GM18526 (cell line): ENCODE data around the gene IMPACT.

ENCODE experiments used
- POLR2A ChIP-seq: IDR thresholded peaks from 3 replicates; pipeline ENCODE4 v1.6.1; 2011; ENCODE audit not compliant: insufficient read length; ENCODE audit errors: extremely low read depth

The IMPACT gene

DNA sequence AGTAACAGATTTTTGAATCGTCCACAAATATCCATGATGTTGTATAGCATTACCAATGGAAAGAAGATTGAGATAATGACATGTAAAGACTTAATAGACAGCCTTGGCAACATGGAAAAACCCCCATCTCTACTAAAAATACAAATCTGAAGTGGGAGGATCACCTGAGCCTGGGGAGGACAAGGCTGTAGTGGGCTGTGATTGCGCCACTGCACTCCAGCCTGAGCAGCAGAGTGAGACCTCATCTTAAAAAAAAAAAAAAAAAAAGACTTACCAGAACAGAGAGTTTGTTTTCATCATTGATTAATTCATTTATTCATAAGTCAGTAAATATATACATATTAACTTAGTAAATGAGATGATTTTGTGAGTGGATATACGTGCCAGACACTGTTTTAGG is 21.9 kb upstream of the IMPACT start:
- no peak for TF ChIP-seq POLR2A

- no peak for TF ChIP-seq POLR2A
Measured at GRCh38 chr18:24408496-24408895, 18.0 kb upstream of the IMPACT start.

DNA sequence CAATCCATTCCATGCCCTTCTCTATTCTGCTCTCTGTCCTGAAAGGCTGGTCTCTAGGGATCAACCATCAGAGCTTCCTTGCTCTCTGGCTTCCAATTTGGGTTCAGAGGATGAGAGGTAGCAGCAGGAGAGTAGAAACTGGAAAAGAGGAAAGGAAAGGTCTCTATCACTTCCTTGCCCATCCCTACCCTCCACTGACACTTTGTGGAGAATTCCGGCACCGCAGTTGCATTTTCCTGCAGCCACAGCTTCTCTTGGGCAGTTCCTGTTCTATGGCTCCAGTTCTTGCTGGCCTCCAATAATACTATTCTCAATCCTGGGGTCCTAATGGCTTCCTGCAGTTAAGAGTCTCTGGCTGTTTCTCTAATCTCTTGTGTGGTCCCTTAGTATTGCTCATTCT is 13.3 kb upstream of the IMPACT start:
- no peak for TF ChIP-seq POLR2A

- TF ChIP-seq POLR2A = no peak
Measured at GRCh38 chr18:24414349-24415003, 12.0 kb upstream of the IMPACT start.

DNA sequence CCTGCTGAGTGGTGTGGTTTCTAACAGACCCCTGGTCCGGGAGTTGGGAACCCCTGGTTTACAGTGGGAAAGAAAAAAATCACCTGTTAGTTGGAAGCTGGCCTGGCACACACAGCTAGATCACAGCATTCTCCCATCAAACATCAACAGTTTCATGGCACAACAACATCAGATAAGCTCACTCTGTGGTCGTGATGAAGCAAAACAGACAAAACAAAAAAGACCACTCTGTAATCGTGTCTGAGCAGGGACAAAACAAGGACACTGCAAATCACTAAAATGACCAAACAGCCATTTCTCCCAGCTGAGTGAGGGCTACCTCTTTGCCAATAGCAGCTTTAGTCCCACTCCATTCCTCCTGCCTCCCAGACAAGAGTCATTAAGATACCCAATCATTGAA is 9.0 kb upstream of the IMPACT start:
- TF ChIP-seq POLR2A = no peak

GRCh38 chr18:24420551-24420950 is 5.9 kb upstream of the IMPACT start:
- no peak for TF ChIP-seq POLR2A

- TF ChIP-seq POLR2A = no peak
Measured at GRCh38 chr18:24421831-24422230, 4.6 kb upstream of the IMPACT start.

DNA sequence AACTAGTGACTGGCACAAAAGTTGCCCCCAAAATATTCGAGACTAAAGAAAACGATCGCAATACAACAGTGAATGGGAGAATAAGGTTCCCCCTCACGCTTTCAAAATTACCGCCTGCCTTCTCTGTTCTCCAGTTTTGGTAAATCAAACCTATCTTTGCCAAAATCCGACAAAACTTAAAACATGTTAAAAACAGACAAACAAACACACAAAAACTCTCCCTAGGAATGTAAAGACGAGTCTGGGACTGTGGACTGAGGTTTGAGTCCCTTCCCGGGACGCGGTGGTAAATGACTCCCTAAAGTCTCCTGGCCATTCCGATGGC is 435 bp upstream of the IMPACT start:
- TF ChIP-seq POLR2A = no peak

GRCh38 chr18:24427484-24427883 is 1.0 kb downstream of the IMPACT start:
- TF ChIP-seq POLR2A = no peak

DNA sequence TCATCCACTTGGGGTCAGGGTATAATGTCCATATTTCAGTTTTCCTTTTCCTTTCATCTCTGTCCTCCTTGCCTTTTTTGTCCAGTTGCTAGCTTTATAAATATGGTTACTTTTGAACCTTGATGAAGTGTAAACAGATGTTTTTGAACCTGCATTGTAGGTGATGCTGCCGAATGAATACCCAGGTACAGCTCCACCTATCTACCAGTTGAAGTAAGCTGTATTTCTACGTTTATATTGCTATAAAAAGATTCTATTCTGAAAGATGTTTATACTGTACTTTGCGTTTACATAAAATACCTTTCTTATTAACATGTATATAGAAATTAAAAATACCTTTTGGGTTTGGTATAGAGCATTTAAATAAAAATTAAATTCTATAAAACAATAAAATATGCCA is 2.2 kb downstream of the IMPACT start:
- TF ChIP-seq POLR2A = no peak

DNA sequence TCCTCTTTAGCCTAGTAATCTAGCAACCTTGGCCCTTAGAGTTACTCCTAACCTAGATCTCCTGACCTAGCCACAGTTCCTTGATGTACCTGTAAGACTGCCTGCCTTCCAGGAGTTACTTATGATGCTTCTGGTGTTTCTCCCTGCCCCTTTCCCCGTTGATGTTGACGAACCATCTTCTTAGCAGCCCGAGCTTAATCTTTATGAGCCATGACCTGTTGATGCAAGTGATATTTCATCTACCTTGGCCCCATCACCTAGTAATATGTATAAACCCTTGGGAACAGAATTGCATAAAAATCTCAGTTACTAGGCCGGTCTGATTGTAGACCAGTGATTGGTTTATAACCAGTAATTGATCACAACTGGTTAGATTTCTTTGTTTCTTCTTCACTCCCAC is 2.7 kb downstream of the IMPACT start:
- no peak for TF ChIP-seq POLR2A

GRCh38 chr18:24432618-24433017 is 6.1 kb downstream of the IMPACT start:
- no peak for TF ChIP-seq POLR2A

DNA sequence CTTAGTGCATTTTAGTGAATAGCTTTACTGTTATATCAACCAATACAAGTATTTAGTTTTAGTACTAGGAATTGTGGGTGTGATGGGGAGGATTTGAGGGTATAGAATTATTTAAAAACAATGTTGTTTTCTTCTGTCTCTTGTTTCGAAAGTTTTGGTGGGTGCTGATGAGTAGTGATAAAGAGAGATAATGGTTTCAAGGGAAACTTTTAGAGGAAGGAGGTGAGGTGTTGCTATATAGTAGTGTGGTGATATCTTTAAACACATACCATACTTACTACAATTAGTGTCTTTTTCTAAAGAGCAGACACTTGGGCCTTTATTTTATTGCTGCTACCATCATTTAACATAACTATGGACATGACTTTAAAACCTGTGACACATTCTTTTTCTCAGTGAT is 10.5 kb downstream of the IMPACT start:
- no peak for TF ChIP-seq POLR2A

GRCh38 chr18:24443870-24444269 is 17.4 kb downstream of the IMPACT start:
- TF ChIP-seq POLR2A = no peak

GRCh38 chr18:24446453-24446852 is 20.0 kb downstream of the IMPACT start:
- TF ChIP-seq POLR2A = no peak

DNA sequence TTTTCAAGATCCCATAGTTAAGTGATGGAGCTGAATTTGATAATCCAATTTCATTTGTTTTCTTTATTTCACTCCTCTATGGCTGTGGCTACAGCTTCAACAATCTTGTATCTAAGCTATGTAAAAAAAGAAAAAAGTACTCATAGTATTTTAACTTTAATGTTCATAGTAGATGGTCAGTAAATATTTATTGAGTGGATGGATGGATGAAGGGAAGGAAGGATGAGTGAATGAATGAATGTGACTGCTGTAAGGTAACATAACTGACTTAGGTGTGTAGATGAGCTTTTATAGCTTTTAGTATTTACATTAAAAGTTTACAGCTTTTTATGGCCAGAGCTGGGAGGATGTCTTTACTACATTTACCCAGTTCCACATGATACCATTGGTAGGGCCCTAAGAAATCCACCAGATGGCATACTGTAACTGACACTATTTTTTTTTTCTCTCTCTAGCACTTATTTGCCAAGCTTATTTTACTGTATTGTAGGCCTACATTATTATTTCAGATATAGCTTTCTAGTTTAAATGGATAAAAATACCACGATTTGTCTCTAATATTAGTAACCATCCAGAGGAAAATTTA is 20.6 kb downstream of the IMPACT start:
- TF ChIP-seq POLR2A = no peak

GRCh38 chr18:24447961-24448360 is 21.5 kb downstream of the IMPACT start:
- TF ChIP-seq POLR2A = no peak

DNA sequence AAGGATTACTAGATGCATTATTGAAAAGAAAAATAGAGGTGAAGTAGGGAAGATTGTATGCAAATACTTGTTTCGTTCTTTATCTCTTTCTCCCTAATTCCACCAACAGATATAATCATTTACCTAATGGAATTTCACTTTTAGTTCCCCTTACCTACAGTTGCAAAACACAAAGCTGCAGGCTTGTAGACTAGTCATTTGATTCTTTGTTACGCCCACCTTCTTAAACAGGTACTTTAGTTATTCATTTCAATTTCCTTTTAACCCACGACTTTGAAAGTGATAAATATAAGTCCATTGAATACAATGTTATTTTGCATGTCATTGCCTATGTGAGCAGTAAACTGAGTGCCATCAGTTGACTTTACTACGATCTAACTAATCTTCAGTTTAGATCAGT is 30.1 kb downstream of the IMPACT start:
- TF ChIP-seq POLR2A = no peak

- TF ChIP-seq POLR2A = no peak
Measured at GRCh38 chr18:24459772-24460171, 33.3 kb downstream of the IMPACT start.
